CD4-positive, alpha-beta T cell (primary cell): ENCODE results near the gene SPDYE5. TPM values are rescaled to one million over a fixed set of nuclear protein-coding genes. Genes with fewer than 3 reads are reported as not detected.
A peak's percentile ranks its signal among the peaks of the same experiment; 100 is the strongest.

Experiments
- ATAC-seq: fragments of 200-7000 bp; cut with Tn5 transposase; one replicate; pipeline ENCODE4 v1.10.0; 2022; ENCODE audit warnings: mild to moderate bottlenecking; ENCODE audit not compliant: poor library complexity
- CTCF ChIA-PET: fragments of 350-600 bp; sonication (Branson Sonifier 250); formaldehyde crosslinking; loops from one replicate; lab custom pipeline; 2021; ENCODE audit warnings: antibody characterized with exemption, inconsistent platforms; lab: Charles Lee
- POLR2A ChIA-PET: fragments of 350-600 bp; sonication (Branson Sonifier 250); formaldehyde crosslinking; loops from one replicate; lab custom pipeline; 2021; ENCODE audit warnings: antibody characterized with exemption, inconsistent platforms; lab: Charles Lee
- DNase-seq, 14 experiments: peaks; one replicate each; pipeline ENCODE4 v3.0.0-alpha.2; 2013 to 2020; ENCODE audit warnings: mixed read lengths in 2 of 14
- H3K27ac ChIP-seq, 2 donors: one replicate each; pipeline versions ENCODE4 v1.5.1 to v1.7.0; 2013; ENCODE audit warnings: low read length in 2 of 2, low read depth in 1 of 2, mild to moderate bottlenecking in 1 of 2
- H3K27me3 ChIP-seq, 2 experiments: 1 replicate in 1 of 2; 2 replicates in 1 of 2; pipeline versions ENCODE4 v1.6.1 to v1.7.0; 2013; ENCODE audit warnings: low read length in 2 of 2, control low read depth in 1 of 2, mild to moderate bottlenecking in 1 of 2, moderate library complexity in 1 of 2; ENCODE audit not compliant: insufficient read depth in 2 of 2, control insufficient read depth in 1 of 2
- H3K36me3 ChIP-seq: one replicate; pipeline ENCODE4 v1.6.1; 2013; ENCODE audit warnings: low read length, control low read depth; ENCODE audit not compliant: insufficient read depth
- H3K4me1 ChIP-seq: one replicate; pipeline ENCODE4 v1.6.1; 2013; ENCODE audit warnings: low read length, control low read depth; ENCODE audit not compliant: insufficient read depth
- H3K4me3 ChIP-seq: one replicate; pipeline ENCODE4 v1.5.1; 2013; ENCODE audit warnings: mild to moderate bottlenecking, low read length, moderate library complexity
- H3K9me3 ChIP-seq, 2 experiments: 1 replicate in 1 of 2; 2 replicates in 1 of 2; pipeline versions ENCODE4 v1.6.1 to v1.7.0; 2013; ENCODE audit warnings: low read length in 2 of 2, mild to moderate bottlenecking in 2 of 2, control low read depth in 1 of 2, moderate library complexity in 1 of 2; ENCODE audit not compliant: control insufficient read depth in 1 of 2, insufficient read depth in 1 of 2
- H3K27ac Mint-ChIP-seq: one replicate; pipeline ENCODE4 v1.8.0; 2020; ENCODE audit warnings: mixed read lengths
- H3K27me3 Mint-ChIP-seq: one replicate; pipeline ENCODE4 v1.8.0; 2021; ENCODE audit warnings: mixed read lengths
- H3K36me3 Mint-ChIP-seq: one replicate; pipeline ENCODE4 v1.8.0; 2021; ENCODE audit warnings: low read depth, mixed read lengths
- H3K4me1 Mint-ChIP-seq: one replicate; pipeline ENCODE4 v1.8.0; 2021; ENCODE audit warnings: low read depth, mixed read lengths
- H3K4me3 Mint-ChIP-seq: one replicate; pipeline ENCODE4 v1.8.0; 2020; ENCODE audit warnings: mild to moderate bottlenecking, mixed read lengths
- H3K9me3 Mint-ChIP-seq: one replicate; pipeline ENCODE4 v1.8.0; 2020; ENCODE audit warnings: mixed read lengths
- intact Hi-C, 2 experiments: fragments of 100-400 bp; cut with DNase I in 1 of 2; cut with micrococcal nuclease in 1 of 2; formaldehyde crosslinking; loops; one replicate each; pipeline versions ENCODE4 v1.15.1 to v1.9.0; 2023 to 2025; cut with DNase I, micrococcal nuclease
- total RNA-seq, 174 experiments: library from RNA in 2 of 174; stranded (reverse) in 2 of 174; gene quantifications; one replicate each; pipeline ENCODE4 v1.2.3 and lab custom pipeline; 2021 to 2026
- TF ChIP-seq, protein P1 (sequence below): fragments of 200-600 bp; IDR thresholded peaks from one replicate; pipeline ENCODE4 v1.8.0; 2022; ENCODE audit warnings: antibody characterized with exemption, mild to moderate bottlenecking

The SPDYE5 gene
- total RNA-seq, 2 experiments from 2014 or later: 0.20 TPM; not detected in 1

DNA sequence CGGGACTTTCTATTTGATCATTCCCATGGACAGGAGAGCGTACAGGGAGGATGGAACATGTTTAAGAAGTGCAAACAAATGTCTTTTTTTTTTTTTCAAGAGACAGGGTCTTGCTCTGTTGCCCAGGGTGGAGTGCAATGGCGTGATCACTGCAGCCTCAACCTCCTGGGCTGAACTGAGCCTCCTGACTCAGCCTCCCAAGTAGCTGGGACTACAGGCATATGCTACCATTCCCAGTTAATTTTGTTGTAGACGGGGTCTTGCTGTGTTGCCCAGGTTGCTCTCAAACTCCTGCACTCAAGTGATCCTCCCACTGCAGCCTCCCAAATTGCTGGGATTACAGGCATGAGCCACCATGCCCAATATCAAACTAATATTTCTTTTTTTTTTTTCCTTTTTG lies 40.5 kb downstream of the SPDYE5 start:
- Mint-ChIP-seq H3K4me3 (no peak overlapping the region), H3K4me1 (peaks cover 7% of the 10 kb centered on the region), H3K36me3 (peaks cover 8% of the 10 kb centered on the region), H3K27ac (no peak overlapping the region), H3K9me3 (no peaks in the 10 kb centered on the region), H3K27me3 (no peaks in the 10 kb centered on the region)
- no peaks in the 10 kb centered on the region for H3K27me3 ChIP-seq
- DNase-seq: no peak
- no peak overlapping the region for H3K4me3 ChIP-seq
- TF ChIP-seq, protein P1, sequence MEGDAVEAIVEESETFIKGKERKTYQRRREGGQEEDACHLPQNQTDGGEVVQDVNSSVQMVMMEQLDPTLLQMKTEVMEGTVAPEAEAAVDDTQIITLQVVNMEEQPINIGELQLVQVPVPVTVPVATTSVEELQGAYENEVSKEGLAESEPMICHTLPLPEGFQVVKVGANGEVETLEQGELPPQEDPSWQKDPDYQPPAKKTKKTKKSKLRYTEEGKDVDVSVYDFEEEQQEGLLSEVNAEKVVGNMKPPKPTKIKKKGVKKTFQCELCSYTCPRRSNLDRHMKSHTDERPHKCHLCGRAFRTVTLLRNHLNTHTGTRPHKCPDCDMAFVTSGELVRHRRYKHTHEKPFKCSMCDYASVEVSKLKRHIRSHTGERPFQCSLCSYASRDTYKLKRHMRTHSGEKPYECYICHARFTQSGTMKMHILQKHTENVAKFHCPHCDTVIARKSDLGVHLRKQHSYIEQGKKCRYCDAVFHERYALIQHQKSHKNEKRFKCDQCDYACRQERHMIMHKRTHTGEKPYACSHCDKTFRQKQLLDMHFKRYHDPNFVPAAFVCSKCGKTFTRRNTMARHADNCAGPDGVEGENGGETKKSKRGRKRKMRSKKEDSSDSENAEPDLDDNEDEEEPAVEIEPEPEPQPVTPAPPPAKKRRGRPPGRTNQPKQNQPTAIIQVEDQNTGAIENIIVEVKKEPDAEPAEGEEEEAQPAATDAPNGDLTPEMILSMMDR: no peak
- no peak for ATAC-seq
- CTCF ChIA-PET: no interaction called here
- peaks cover 7% of the 10 kb centered on the region for H3K4me1 ChIP-seq
- H3K36me3 ChIP-seq: peaks cover 4% of the 10 kb centered on the region
- no peak overlapping the region for H3K27ac ChIP-seq
- intact Hi-C loops: no loop called here
- POLR2A ChIA-PET: no interaction called here
- no peaks in the 10 kb centered on the region for H3K9me3 ChIP-seq

DNA sequence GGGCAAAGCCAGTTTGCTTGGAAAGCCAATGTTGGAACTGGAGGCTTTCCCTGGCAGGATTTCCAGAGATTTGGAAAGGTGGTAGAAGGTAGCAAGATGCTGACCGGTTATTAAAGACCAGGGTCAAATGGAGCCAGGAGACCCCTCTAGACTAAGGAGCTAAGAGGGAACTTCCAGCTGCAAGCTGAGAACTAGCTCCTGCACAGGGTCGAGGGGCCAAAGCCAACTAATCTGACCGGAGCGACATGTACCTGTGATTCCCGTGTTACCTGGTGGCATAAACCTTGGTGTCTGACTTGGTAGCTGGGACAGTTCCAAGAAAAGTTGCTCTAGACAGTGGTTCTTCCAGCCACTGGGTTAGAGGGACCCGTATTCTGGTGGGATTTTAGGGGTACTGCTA lies 41.8 kb downstream of the SPDYE5 start:
- no peaks in the 10 kb centered on the region for H3K9me3 ChIP-seq
- Mint-ChIP-seq H3K27ac (no peak overlapping the region), H3K27me3 (no peaks in the 10 kb centered on the region), H3K36me3 (no peaks in the 10 kb centered on the region), H3K4me1 (no peaks in the 10 kb centered on the region), H3K9me3 (no peaks in the 10 kb centered on the region), H3K4me3 (no peak overlapping the region)
- no peak overlapping the region for H3K27ac ChIP-seq
- no peak for ATAC-seq
- no peaks in the 10 kb centered on the region for H3K27me3 ChIP-seq
- H3K4me3 ChIP-seq: no peak overlapping the region
- TF ChIP-seq, protein P1: no peak
- ChIA-PET POLR2A (no interaction called here), CTCF (no interaction called here)
- intact Hi-C loops: no loop called here
- peaks cover 11% of the 10 kb centered on the region for H3K36me3 ChIP-seq
- DNase-seq: no peak
- H3K4me1 ChIP-seq: no peaks in the 10 kb centered on the region

DNA sequence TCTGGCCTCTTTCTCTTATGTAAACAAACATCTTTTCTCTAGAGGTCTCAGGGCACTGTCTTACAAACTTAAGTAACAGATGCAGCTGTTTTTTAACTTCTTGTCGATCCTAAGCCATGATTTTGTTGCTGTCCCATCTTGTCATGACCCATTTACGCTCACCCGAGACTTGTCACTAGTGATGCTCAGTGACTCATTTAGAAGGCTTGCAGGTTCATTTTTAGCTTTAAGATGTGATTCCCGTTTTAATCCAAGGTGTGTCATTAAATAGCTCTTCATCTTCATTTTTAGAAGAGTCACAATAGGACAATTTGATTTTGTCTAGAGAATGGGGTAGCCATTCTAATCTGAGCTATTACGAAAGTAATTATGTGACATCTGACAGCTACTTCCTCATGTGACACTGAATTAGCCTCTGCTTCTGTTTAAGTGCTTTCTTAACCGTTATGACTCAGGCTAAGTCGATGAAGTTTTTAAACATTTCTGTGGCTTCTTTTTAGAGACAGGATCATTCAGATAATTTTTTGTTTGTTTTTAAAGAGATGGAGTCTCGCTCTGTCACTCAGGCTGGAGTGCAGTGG lies 42.7 kb downstream of the SPDYE5 start:
- H3K4me3 Mint-ChIP-seq: no peak overlapping the region

More for the DNA sequence above, 42.7 kb downstream of the SPDYE5 start:
- intact Hi-C loops: no loop called here
- H3K36me3 Mint-ChIP-seq: no peaks in the 10 kb centered on the region
- Histone ChIP-seq H3K27ac (no peak overlapping the region), H3K4me1 (no peaks in the 10 kb centered on the region), H3K4me3 (no peak overlapping the region), H3K27me3 (no peaks in the 10 kb centered on the region), H3K9me3 (no peaks in the 10 kb centered on the region), H3K36me3 (peaks cover 11% of the 10 kb centered on the region)
- ATAC-seq: no peak
- no peaks in the 10 kb centered on the region for H3K9me3 Mint-ChIP-seq
- no peaks in the 10 kb centered on the region for H3K27me3 Mint-ChIP-seq
- TF ChIP-seq, protein P1: no peak
- DNase-seq: peak in 2 of 14 experiments; percentile 18 to 36
- ChIA-PET CTCF (no interaction called here), POLR2A (interaction anchor here (0.6 kb wide), 1 partner anchor 21 kb away, joined by 5 read pairs; no protein-coding TSS in a partner anchor)
- H3K27ac Mint-ChIP-seq: no peak overlapping the region
- H3K4me1 Mint-ChIP-seq: no peaks in the 10 kb centered on the region
